K562 (cell line): ENCODE results near the gene VAMP8. TPM values are rescaled to one million over a fixed set of nuclear protein-coding genes. Genes with fewer than 3 reads are reported as not detected.

Source experiments
- BCOR ChIP-seq: fragments of 450-650 bp; IDR thresholded peaks from 2 replicates; pipeline ENCODE4 v1.6.1; 2016
- CTBP1 ChIP-seq: fragments of 450-650 bp; IDR thresholded peaks from 2 replicates; pipeline ENCODE4 v1.6.1; 2016; ENCODE audit warnings: borderline replicate concordance
- ESRRA ChIP-seq: fragments of 450-650 bp; IDR thresholded peaks from 2 replicates; pipeline ENCODE4 v1.6.1; 2014; ENCODE audit warnings: low read depth, mild to moderate bottlenecking, moderate library complexity, borderline replicate concordance
- FOS ChIP-seq: IDR thresholded peaks from 3 replicates; pipeline ENCODE4 v1.6.1; 2011; ENCODE audit not compliant: insufficient read length; ENCODE audit errors: extremely low read depth
- HLTF ChIP-seq: fragments of 450-650 bp; IDR thresholded peaks from 2 replicates; pipeline ENCODE4 v1.6.1; 2016
- JUND ChIP-seq, 2 experiments: IDR thresholded peaks; 2 replicates in 1 of 2; 3 replicates in 1 of 2; pipeline ENCODE4 v1.6.1; 2011; ENCODE audit warnings: borderline replicate concordance in 2 of 2, low read depth in 2 of 2, low read length in 2 of 2, improper control_type of control experiment in 1 of 2, missing biosample characterization in 1 of 2, missing genetic modification characterization in 1 of 2, missing genetic modification reagents in 1 of 2
- KLF16 ChIP-seq: IDR thresholded peaks from 2 replicates; pipeline ENCODE4 v1.6.1; 2016; ENCODE audit warnings: antibody characterized with exemption
- MAFG ChIP-seq: fragments of 450-650 bp; conservative IDR thresholded peaks from 2 replicates; pipeline ENCODE4 v1.6.1; 2016; ENCODE audit warnings: missing genetic modification characterization, missing compliant biosample characterization
- NR4A1 ChIP-seq, 2 experiments: fragments of 250-450 bp in 1 of 2; fragments of 450-650 bp in 1 of 2; sonication (Bioruptor Pico) in 1 of 2; IDR thresholded peaks; 2 replicates each; pipeline versions ENCODE4 v1.4.0 to v1.6.1; 2016 to 2020; ENCODE audit warnings: mild to moderate bottlenecking in 2 of 2, missing compliant biosample characterization in 1 of 2, missing genetic modification characterization in 1 of 2, moderate library complexity in 1 of 2
- NRF1 ChIP-seq, 2 experiments: fragments of 450-650 bp; IDR thresholded peaks in 1 of 2; conservative IDR thresholded peaks in 1 of 2; 2 replicates each; pipeline ENCODE4 v1.6.1; 2014; ENCODE audit warnings: mild to moderate bottlenecking in 2 of 2
- NUFIP1 ChIP-seq: fragments of 450-650 bp; IDR thresholded peaks from 2 replicates; pipeline ENCODE4 v1.6.1; 2018; ENCODE audit not compliant: partially characterized antibody
- RBFOX2 ChIP-seq: fragments of 200-400 bp; formaldehyde crosslinking; IDR thresholded peaks from 2 replicates; pipeline ENCODE4 v1.6.1; 2017; ENCODE audit warnings: low read depth, mild to moderate bottlenecking, low read length, moderate library complexity
- TRIM28 ChIP-seq: fragments of 450-650 bp; IDR thresholded peaks from 2 replicates; pipeline ENCODE4 v1.6.1; 2017
- ZBTB17 ChIP-seq: fragments of 450-650 bp; formaldehyde crosslinking; IDR thresholded peaks from 2 replicates; pipeline ENCODE4 v1.4.0; 2020; ENCODE audit warnings: mild to moderate bottlenecking
- ZFP1 ChIP-seq: fragments of 450-650 bp; formaldehyde crosslinking; IDR thresholded peaks from 2 replicates; pipeline ENCODE4 v1.4.0; 2020; ENCODE audit warnings: mild to moderate bottlenecking, mixed read lengths
- ZNF586 ChIP-seq: fragments of 450-650 bp; formaldehyde crosslinking; conservative IDR thresholded peaks from 2 replicates; pipeline ENCODE4 v1.4.0; 2020; ENCODE audit warnings: mild to moderate bottlenecking, moderate library complexity
- ZNF589 ChIP-seq: fragments of 200-800 bp; sonication (Bioruptor generic); IDR thresholded peaks from 2 replicates; pipeline ENCODE4 v1.6.1; 2016; ENCODE audit warnings: low read depth, missing genetic modification characterization, missing compliant biosample characterization
- ZNF79 ChIP-seq: fragments of 250-450 bp; sonication (Bioruptor Pico); IDR thresholded peaks from 2 replicates; pipeline ENCODE4 v1.4.0; 2020; ENCODE audit warnings: low read depth, mild to moderate bottlenecking, moderate library complexity
- ZSCAN29 ChIP-seq: fragments of 450-650 bp; IDR thresholded peaks from 2 replicates; pipeline ENCODE4 v1.6.1; 2017
- polyA plus RNA-seq, 8 experiments: library from polyadenylated mRNA; depleted of rRNA in 4 of 8; stranded (reverse) in 5 of 8; unstranded in 3 of 8; fragments of >200 nt; fragmentation: Nextera tagmentation in 2 of 8; fragmentation: Illumina TruSeq in 1 of 8; extraction: Ambion mirVana in 2 of 8; extraction: Trizol in 1 of 8; gene quantifications; 2 replicates each; pipeline versions ENCODE4 v1.2.1 to v1.2.3, GENCODE V29; 2011 to 2014; ENCODE audit warnings: inconsistent platforms in 1 of 8, missing spikeins in 1 of 8
- total RNA-seq, 7 experiments: library from RNA; depleted of rRNA in 6 of 7; stranded (reverse); fragments of >200 nt in 6 of 7; fragmentation: Illumina TruSeq in 2 of 7; extraction: Trizol in 2 of 7; gene quantifications; 2 replicates each; pipeline versions ENCODE4 v1.2.1 to v1.2.3, GENCODE V29; 2011 to 2021; ENCODE audit warnings: low replicate concordance in 1 of 7
- TF ChIP-seq, protein P1 (sequence below): IDR thresholded peaks from 2 replicates; pipeline ENCODE4 v1.6.1; 2011; ENCODE audit warnings: borderline replicate concordance, low read depth, mild to moderate bottlenecking, moderate library complexity, low read length; ENCODE audit not compliant: insufficient read depth, poor library complexity, severe bottlenecking
- TF ChIP-seq, protein P2 (sequence below): sonication (generic); formaldehyde crosslinking; IDR thresholded peaks from 2 replicates; pipeline ENCODE4 v1.8.1; 2022; ENCODE audit warnings: missing genetic modification reagents
- TF ChIP-seq, protein P3 (sequence below): fragments of 450-650 bp; formaldehyde crosslinking; IDR thresholded peaks from 2 replicates; pipeline ENCODE4 v1.4.0; 2020; ENCODE audit warnings: mild to moderate bottlenecking, mixed read lengths
- TF ChIP-seq, protein P4 (sequence below): IDR thresholded peaks from 3 replicates; pipeline ENCODE4 v1.6.1; 2011; ENCODE audit warnings: borderline replicate concordance, mild to moderate bottlenecking; ENCODE audit not compliant: insufficient read length, insufficient read depth

The VAMP8 gene
- total and polyA plus RNA-seq, 9 of the 15 experiments (the other 6 are each of a cell fraction or from before 2014, with no cell fraction given), result 107 to 571 (median 248) TPM

DNA sequence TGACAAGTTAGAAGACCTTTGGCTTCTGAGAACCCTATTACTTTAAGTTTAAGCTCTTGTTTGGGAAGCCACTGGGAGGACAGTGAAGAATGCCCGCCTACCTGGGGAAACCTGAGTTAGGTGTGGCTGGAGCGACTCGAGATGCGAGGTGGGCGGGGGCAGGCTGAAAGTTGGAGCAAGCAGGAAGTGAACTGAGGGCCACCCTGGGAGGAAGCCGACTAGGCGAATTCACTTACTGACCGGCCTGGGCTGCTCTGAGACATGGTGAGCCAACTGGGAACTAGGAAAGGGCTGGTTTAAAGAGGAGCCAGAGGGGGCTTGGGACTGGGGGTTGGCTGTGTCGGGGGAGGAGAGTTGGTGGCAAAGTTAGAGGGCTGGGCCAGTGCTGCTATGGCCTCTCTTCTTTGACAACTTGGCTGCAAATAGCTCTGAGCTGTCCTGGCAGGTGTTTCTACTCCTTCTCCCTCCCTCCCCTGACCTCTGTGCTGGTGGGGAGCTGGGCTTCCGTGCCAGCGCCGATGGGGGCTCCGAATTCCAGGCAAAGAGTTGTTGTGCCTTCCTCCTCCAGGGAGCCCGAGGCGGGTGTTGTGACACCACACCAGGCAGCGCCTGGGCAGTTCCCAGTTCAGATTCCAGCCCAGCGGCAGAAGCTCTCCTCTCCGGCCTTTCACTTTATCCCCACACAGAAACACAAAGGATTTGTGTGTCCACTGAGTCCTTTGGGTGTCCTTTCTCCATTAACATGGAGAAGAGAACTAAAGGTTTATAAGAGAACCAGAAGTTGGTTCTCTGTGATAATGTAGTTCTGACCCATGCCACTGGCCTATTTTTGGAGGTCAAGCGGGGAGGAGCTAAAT, at the start of gene VAMP8 (continued):
- TF ChIP-seq MAFG (tag) (no peak), CTBP1 (no peak), FOS (no peak), ESRRA (no peak), NR4A1 (CRISPR knock-in tag; IDR thresholded peaks at IDR 0.05) (no peak), NR4A1 (tag; IDR thresholded peaks at IDR 0.05) (no peak), ZFP1 (CRISPR knock-in tag) (no peak), ZNF586 (no peak), KLF16 (no peak), ZBTB17 (no peak; the same call in 1 of the 2 replicates), ZSCAN29 (no peak), TRIM28 (no peak), HLTF (no peak), RBFOX2 (peak; percentile 67), JUND (IDR thresholded peaks at IDR 0.05; ENCODE audit: borderline replicate concordance, low read depth, low read length) (0 out of 2 replicates have a peak, but pooled peaks have one; percentile 32), JUND (tag; IDR thresholded peaks at IDR 0.05; ENCODE audit: borderline replicate concordance, low read depth, low read length) (no peak; the same call in 2 of the 3 replicates), NUFIP1 (no peak), BCOR (no peak), ZNF589 (CRISPR knock-in tag) (peak; percentile 60; the same call in 1 of the 2 replicates), NRF1 (conservative IDR thresholded peaks at IDR 0.05 in 1 of 2, IDR thresholded peaks at IDR 0.05 in 1 of 2) (peak; percentile 32 to 51; a peak in 3 of 4 replicates), ZNF79 (CRISPR knock-in tag) (no peak)
- TF ChIP-seq, protein P1, sequence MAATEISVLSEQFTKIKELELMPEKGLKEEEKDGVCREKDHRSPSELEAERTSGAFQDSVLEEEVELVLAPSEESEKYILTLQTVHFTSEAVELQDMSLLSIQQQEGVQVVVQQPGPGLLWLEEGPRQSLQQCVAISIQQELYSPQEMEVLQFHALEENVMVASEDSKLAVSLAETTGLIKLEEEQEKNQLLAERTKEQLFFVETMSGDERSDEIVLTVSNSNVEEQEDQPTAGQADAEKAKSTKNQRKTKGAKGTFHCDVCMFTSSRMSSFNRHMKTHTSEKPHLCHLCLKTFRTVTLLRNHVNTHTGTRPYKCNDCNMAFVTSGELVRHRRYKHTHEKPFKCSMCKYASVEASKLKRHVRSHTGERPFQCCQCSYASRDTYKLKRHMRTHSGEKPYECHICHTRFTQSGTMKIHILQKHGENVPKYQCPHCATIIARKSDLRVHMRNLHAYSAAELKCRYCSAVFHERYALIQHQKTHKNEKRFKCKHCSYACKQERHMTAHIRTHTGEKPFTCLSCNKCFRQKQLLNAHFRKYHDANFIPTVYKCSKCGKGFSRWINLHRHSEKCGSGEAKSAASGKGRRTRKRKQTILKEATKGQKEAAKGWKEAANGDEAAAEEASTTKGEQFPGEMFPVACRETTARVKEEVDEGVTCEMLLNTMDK, result no peak
- TF ChIP-seq, protein P2, sequence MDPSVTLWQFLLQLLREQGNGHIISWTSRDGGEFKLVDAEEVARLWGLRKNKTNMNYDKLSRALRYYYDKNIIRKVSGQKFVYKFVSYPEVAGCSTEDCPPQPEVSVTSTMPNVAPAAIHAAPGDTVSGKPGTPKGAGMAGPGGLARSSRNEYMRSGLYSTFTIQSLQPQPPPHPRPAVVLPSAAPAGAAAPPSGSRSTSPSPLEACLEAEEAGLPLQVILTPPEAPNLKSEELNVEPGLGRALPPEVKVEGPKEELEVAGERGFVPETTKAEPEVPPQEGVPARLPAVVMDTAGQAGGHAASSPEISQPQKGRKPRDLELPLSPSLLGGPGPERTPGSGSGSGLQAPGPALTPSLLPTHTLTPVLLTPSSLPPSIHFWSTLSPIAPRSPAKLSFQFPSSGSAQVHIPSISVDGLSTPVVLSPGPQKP (CRISPR knock-in tag), result no peak
- TF ChIP-seq, protein P3, sequence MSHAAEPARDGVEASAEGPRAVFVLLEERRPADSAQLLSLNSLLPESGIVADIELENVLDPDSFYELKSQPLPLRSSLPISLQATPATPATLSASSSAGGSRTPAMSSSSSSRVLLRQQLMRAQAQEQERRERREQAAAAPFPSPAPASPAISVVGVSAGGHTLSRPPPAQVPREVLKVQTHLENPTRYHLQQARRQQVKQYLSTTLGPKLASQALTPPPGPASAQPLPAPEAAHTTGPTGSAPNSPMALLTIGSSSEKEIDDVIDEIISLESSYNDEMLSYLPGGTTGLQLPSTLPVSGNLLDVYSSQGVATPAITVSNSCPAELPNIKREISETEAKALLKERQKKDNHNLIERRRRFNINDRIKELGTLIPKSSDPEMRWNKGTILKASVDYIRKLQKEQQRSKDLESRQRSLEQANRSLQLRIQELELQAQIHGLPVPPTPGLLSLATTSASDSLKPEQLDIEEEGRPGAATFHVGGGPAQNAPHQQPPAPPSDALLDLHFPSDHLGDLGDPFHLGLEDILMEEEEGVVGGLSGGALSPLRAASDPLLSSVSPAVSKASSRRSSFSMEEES, result no peak
- TF ChIP-seq, protein P4, sequence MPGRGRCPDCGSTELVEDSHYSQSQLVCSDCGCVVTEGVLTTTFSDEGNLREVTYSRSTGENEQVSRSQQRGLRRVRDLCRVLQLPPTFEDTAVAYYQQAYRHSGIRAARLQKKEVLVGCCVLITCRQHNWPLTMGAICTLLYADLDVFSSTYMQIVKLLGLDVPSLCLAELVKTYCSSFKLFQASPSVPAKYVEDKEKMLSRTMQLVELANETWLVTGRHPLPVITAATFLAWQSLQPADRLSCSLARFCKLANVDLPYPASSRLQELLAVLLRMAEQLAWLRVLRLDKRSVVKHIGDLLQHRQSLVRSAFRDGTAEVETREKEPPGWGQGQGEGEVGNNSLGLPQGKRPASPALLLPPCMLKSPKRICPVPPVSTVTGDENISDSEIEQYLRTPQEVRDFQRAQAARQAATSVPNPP, result no peak
